ENCODE measurements around the gene RBMS3.

Gene RBMS3

DNA sequence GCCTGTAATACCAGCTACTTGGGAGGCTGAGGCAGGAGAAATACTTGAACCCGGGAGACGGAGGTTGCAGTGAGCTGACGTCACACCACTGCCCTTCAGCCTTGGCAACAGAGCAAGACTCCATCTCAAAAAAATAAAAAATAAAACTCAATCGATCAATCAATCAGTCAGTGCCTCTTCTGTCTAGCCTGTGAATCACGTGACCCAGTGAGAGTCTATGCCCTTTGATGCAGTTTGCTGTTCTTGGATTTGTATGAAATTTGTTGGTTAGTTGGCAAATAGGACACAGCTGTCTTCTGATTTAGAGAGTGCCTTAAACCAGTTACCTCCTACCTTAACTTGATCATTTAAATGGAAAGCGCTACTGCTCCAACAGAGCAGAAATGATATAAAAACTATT, 3.6 kb upstream of the RBMS3 start:
- no peak for DNase-seq (ENCODE audit: low spot score)

- DNase-seq (ENCODE audit: low spot score), result no peak
Measured at GRCh38 chr3:29279286-29279685, 1.6 kb upstream of the RBMS3 start.

GRCh38 chr3:29279806-29280205, 1.1 kb upstream of the RBMS3 start:
- no peak for DNase-seq (ENCODE audit: low spot score)

DNA sequence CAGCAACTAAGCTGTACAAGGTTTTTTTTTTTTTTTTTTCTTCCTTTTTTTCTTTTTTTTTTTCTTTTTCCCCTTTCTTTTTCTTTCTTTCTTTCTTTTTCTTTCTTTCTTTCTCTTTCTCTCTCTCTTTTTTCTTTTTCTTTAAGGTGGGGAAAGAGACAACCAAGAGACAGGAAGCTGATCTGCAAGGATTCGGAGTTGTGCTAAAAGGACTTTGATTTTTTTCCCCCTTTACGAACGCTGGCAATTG, 148 bp downstream of the RBMS3 start:
- no peak for DNase-seq (ENCODE audit: low spot score)

- DNase-seq (ENCODE audit: low spot score), result no peak
Measured at GRCh38 chr3:29281344-29282241, 722 bp downstream of the RBMS3 start.

DNA sequence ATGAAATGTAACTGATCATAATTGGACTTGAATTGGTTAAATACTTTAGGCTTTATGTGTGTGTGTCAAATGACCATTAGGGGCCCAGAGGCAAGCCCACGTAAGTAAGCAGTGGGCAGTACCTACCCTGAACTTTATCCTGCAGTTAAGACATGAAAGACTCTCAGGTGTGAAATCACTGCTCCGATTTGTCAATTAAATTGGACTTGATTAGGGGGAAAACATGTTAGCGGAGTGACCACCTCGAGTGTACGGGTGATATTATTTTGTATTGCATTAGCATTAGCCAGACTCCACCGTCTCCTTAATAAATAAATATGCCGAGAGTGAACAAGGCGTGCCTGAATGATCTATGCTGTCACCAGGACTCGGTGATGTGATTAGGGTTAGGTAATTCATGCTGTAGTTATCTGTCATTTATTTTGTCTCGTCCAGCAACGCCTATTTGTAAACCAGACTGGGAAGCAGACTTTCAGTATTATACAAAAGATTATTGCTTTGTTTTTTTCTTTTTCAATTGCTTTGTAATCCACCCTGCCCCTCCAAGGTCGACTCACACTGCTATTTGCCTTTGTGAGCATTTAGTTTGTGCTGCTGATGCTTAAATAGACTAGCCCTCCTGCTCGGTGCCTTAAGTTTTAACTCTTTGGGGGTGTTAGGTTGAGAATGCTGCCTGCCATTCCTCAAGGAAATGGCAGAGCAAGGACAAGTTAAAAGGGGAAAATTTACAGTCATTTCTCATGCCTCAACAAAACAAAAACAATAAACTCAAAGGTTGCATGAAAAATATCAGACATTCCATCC, 1.8 kb downstream of the RBMS3 start:
- DNase-seq (ENCODE audit: low spot score), result no peak

- DNase-seq (ENCODE audit: low spot score), result no peak
Measured at GRCh38 chr3:29283231-29284119, 2.6 kb downstream of the RBMS3 start.

- no peak for DNase-seq (ENCODE audit: low spot score)
Measured at GRCh38 chr3:29284497-29284896, 3.6 kb downstream of the RBMS3 start.

- DNase-seq (ENCODE audit: low spot score), result no peak
Measured at GRCh38 chr3:29285471-29286071, 4.7 kb downstream of the RBMS3 start.

- no peak for DNase-seq (ENCODE audit: low spot score)
Measured at GRCh38 chr3:29286478-29287240, 5.8 kb downstream of the RBMS3 start.

DNA sequence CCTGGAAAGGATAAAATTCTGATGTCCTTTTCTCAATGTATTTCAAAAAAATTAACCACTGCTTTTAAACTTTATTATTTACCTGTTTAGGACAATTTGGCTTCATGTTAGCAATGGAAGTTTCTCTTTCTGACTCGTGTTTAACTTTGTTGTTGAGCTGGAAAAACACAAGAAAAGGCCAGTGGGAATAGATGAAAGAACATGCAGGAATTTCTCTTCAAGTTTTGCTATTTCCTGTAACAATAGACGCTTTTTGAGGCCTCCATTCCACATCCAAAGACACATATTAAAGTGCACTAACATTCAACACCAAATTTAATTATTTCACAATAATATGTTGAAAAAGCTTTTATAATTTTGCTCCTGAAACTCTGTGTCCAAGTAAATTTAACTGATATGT, 9.7 kb downstream of the RBMS3 start:
- DNase-seq (ENCODE audit: low spot score), result no peak

GRCh38 chr3:29291260-29291981, 10.6 kb downstream of the RBMS3 start:
- no peak for DNase-seq (ENCODE audit: low spot score)

DNA sequence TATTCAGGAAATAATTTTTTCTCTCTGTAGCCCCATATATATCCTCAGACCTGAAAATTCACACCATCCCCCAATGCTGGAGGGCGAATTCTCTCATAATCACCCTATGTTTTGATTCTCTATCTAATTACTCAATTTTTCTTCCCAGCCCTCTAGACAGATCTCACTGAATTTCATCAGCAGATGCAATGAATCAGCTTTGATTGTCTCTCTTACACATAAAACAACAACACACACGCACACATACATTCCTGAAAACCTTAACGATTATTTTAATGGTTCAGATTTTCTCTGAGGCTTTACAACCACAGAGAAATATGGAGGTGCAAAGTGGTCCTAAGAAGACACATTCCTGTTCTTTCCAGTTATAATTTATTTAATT, 11.1 kb downstream of the RBMS3 start:
- DNase-seq (ENCODE audit: low spot score), result no peak

- no peak for DNase-seq (ENCODE audit: low spot score)
Measured at GRCh38 chr3:29293421-29293820, 12.6 kb downstream of the RBMS3 start.

- DNase-seq (ENCODE audit: low spot score), result no peak
Measured at GRCh38 chr3:29297998-29298397, 17.1 kb downstream of the RBMS3 start.

- no peak for DNase-seq (ENCODE audit: low spot score)
Measured at GRCh38 chr3:29301332-29302019, 20.6 kb downstream of the RBMS3 start.

DNA sequence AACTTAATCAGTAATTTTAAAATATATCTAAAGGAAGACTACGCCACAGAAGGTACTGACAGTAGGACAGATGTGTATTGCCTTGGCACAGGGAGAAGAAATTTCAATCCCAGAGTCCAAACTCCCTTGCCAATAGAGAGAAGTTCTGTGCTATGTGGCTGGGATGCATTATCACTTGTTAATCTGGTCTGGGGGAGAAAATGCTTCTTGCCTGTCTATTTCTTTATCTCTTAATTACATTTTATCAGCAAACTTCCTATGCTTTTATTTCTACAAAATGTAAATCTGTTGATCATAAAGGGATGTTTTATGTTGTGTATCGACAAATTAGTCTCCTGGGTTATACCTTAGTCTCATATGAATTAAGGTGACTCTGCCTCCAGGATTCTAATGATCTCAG, 21.7 kb downstream of the RBMS3 start:
- DNase-seq (ENCODE audit: low spot score), result no peak

GRCh38 chr3:29307295-29307694, 26.4 kb downstream of the RBMS3 start:
- DNase-seq (ENCODE audit: low spot score), result no peak

DNA sequence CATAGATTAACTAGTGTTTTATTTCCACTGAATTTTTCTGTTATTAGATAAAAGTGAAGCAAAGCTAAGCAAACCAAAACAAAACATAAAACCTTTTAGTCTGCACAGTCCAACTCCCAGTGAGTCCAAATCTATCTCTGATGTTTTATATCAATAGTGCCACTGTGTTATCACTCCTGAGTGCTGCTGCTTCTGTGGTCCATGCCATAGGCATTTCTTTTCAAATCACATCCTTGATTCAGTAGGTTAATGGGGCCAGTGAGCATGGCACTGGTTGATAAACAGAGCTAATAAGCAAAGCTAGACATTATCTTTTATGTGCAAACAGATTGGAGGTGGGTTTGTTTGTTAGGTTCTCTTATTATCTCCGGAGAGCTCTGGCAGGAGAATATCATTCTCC, 30.0 kb downstream of the RBMS3 start:
- DNase-seq (ENCODE audit: low spot score), result no peak

DNA sequence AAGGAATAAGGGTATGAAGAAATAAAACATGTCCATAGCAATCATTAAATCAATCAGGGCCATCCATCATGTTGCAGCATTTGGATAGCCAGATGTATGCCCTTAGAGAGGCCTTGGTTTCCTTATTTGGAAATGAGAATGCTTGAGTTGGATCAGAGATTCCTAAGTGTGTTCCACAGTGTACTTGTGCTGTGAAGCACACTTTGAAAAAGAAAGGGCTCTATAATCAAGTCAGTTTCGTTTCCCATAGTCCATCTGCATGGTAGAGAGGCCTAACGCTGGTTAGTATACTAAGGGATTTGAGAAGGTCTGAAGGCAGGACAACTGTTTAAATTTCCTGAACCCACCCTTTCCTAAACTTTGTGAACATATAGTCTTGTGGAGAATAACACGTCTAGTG, 30.9 kb downstream of the RBMS3 start:
- no peak for DNase-seq (ENCODE audit: low spot score)
